IMR-90 (cell line): Measurements from ENCODE around the gene SLC37A1. TPM values are rescaled to one million over a fixed set of nuclear protein-coding genes. Genes with fewer than 3 reads are reported as not detected.

Experiments
- ATAC-seq: fragments of 200-7000 bp; cut with Tn5 transposase; 2 replicates; pipeline ENCODE4 v1.9.1; 2020; ENCODE audit warnings: low read depth, mild to moderate bottlenecking, moderate library complexity
- BruUV-seq: library from RNA; stranded (reverse); fragments of 400-500 nt; replicated peaks from 2 replicates; lab custom pipeline; 2021; lab: Mats Ljungman, UMichigan
- CTCF ChIA-PET: fragments of 300-600 bp; formaldehyde crosslinking; extraction: SDS; loops from one replicate; lab custom pipeline; 2021; ENCODE audit warnings: antibody characterized with exemption; lab: Yijun Ruan, JAX
- POLR2A ChIA-PET: fragments of 300-600 bp; sonication (Branson Sonifier 250); formaldehyde crosslinking; loops from one replicate; lab custom pipeline; 2022; ENCODE audit warnings: antibody characterized with exemption; ENCODE audit not compliant: unreplicated experiment; lab: Charles Lee
- DNase-seq: peaks from one replicate; pipeline ENCODE4 v3.0.0; 2013
- H2AFZ ChIP-seq: replicated peaks from 2 replicates; pipeline ENCODE3; 2013; ENCODE audit warnings: low read length, mild to moderate bottlenecking; ENCODE audit not compliant: poor library complexity
- H2AK5ac ChIP-seq: 2 replicates; pipeline ENCODE4 v1.6.1; 2013; ENCODE audit warnings: low read depth, low read length, inconsistent platforms
- H2AK9ac ChIP-seq: replicated peaks from 2 replicates; pipeline ENCODE3; 2013; ENCODE audit warnings: mild to moderate bottlenecking, low read depth, low read length, moderate library complexity; ENCODE audit not compliant: poor library complexity
- H2BK120ac ChIP-seq: 2 replicates; pipeline ENCODE4 v1.6.1; 2013; ENCODE audit warnings: low read depth, low read length, inconsistent platforms
- H2BK15ac ChIP-seq: 3 replicates; pipeline ENCODE4 v1.6.1; 2013; ENCODE audit warnings: low read depth, low read length, inconsistent platforms
- H2BK20ac ChIP-seq: 2 replicates; pipeline ENCODE4 v1.6.1; 2013; ENCODE audit warnings: low read depth, mild to moderate bottlenecking, inconsistent platforms, low read length, moderate library complexity
- H2BK5ac ChIP-seq: 2 replicates; pipeline ENCODE4 v1.6.1; 2013; ENCODE audit warnings: mild to moderate bottlenecking, low read depth, low read length, inconsistent platforms; ENCODE audit not compliant: poor library complexity, severe bottlenecking
- H3K14ac ChIP-seq: replicated peaks from 2 replicates; pipeline ENCODE4 v1.6.1; 2013; ENCODE audit warnings: low read depth, low read length, inconsistent platforms
- H3K18ac ChIP-seq: 2 replicates; pipeline ENCODE4 v1.6.1; 2013; ENCODE audit warnings: low read depth, low read length, control low read depth
- H3K23ac ChIP-seq: 2 replicates; pipeline ENCODE4 v1.6.1; 2013; ENCODE audit warnings: low read depth, low read length, inconsistent platforms
- H3K27ac ChIP-seq: 2 replicates; pipeline ENCODE4 v1.5.1; 2013; ENCODE audit warnings: mild to moderate bottlenecking, control low read depth, low read length; ENCODE audit not compliant: insufficient read depth
- H3K27me3 ChIP-seq: 2 replicates; pipeline ENCODE4 v1.6.1; 2013; ENCODE audit warnings: low read length; ENCODE audit not compliant: control insufficient read depth, insufficient read depth
- H3K36me3 ChIP-seq: 2 replicates; pipeline ENCODE4 v1.6.1; 2013; ENCODE audit warnings: low read length, mixed read lengths; ENCODE audit not compliant: control insufficient read depth, insufficient read depth
- H3K4ac ChIP-seq: 2 replicates; pipeline ENCODE4 v1.6.1; 2013; ENCODE audit warnings: low read depth, low read length, inconsistent platforms
- H3K4me1 ChIP-seq: 2 replicates; pipeline ENCODE4 v1.6.1; 2013; ENCODE audit warnings: low read length, mixed read lengths; ENCODE audit not compliant: control insufficient read depth, insufficient read depth
- H3K4me2 ChIP-seq: 2 replicates; pipeline ENCODE4 v1.6.1; 2013; ENCODE audit warnings: low read depth, mild to moderate bottlenecking, control low read depth, low read length, moderate library complexity
- H3K4me3 ChIP-seq: 2 replicates; pipeline ENCODE4 v1.5.1; 2013; ENCODE audit warnings: low read depth, mild to moderate bottlenecking, control low read depth, low read length, moderate library complexity; ENCODE audit not compliant: insufficient read depth
- H3K56ac ChIP-seq: 2 replicates; pipeline ENCODE4 v1.6.1; 2013; ENCODE audit warnings: low read length, inconsistent platforms; ENCODE audit not compliant: insufficient read depth; ENCODE audit errors: extremely low read depth
- H3K79me1 ChIP-seq, 2 experiments: 2 replicates each; pipeline ENCODE4 v1.6.1; 2013; ENCODE audit warnings: low read length in 2 of 2, inconsistent platforms in 1 of 2, low read depth in 1 of 2
- H3K9ac ChIP-seq: 2 replicates; pipeline ENCODE4 v1.6.1; 2013; ENCODE audit warnings: low read depth, low read length, control low read depth
- H3K9me1 ChIP-seq: 2 replicates; pipeline ENCODE4 v1.6.1; 2013; ENCODE audit warnings: low read length, inconsistent platforms; ENCODE audit not compliant: insufficient read depth
- H3K9me3 ChIP-seq: 2 replicates; pipeline ENCODE4 v1.6.1; 2013; ENCODE audit warnings: low read length; ENCODE audit not compliant: control insufficient read depth, insufficient read depth
- H4K20me1 ChIP-seq: 2 replicates; pipeline ENCODE4 v1.6.1; 2013; ENCODE audit warnings: low read length, inconsistent platforms; ENCODE audit not compliant: insufficient read depth
- H4K5ac ChIP-seq: 2 replicates; pipeline ENCODE4 v1.6.1; 2013; ENCODE audit warnings: mild to moderate bottlenecking, low read depth, low read length, control low read depth
- H4K8ac ChIP-seq, 2 experiments: 2 replicates each; pipeline ENCODE4 v1.6.1; 2013; ENCODE audit warnings: low read depth in 2 of 2, low read length in 2 of 2, control low read depth in 1 of 2, inconsistent platforms in 1 of 2
- H4K91ac ChIP-seq: 2 replicates; pipeline ENCODE4 v1.6.1; 2013; ENCODE audit warnings: low read depth, low read length, inconsistent platforms; ENCODE audit not compliant: insufficient read depth
- CEBPB ChIP-seq: IDR thresholded peaks from 2 replicates; pipeline ENCODE4 v1.6.1; 2012; ENCODE audit warnings: low read depth, low read length, improper control_type of control experiment
- CHD1 ChIP-seq: IDR thresholded peaks from 2 replicates; pipeline ENCODE4 v1.6.1; 2012; ENCODE audit warnings: low read depth, low read length, improper control_type of control experiment
- NFE2L2 ChIP-seq: fragments of 150-350 bp; IDR thresholded peaks from 2 replicates; pipeline ENCODE4 v1.6.1; 2016; ENCODE audit warnings: low read depth, mild to moderate bottlenecking, low read length
- SMC3 ChIP-seq: fragments of 150-350 bp; IDR thresholded peaks from 2 replicates; pipeline ENCODE4 v1.6.1; 2016; ENCODE audit warnings: low read depth, mild to moderate bottlenecking, antibody characterized with exemption, low read length, moderate library complexity
- WGBS, 2 experiments: methylation state at CpG; one replicate each; pipeline versions ENCODE4 v1.1.5 to v1.1.7; 2013; ENCODE audit warnings: missing lambda C conversion rate in 2 of 2; ENCODE audit not compliant: insufficient read length in 1 of 2; ENCODE audit errors: extremely low coverage in 2 of 2; 5-methylcytosine and 5-hydroxymethylcytosine counted together
- dilution Hi-C: fragments of 300-500 bp; cut with HindIII; formaldehyde crosslinking; loops from one replicate; pipeline ENCODE4 v1.14.3; 2018; ENCODE audit warnings: low sequenced_read_pairs; ENCODE audit not compliant: unreplicated experiment
- in situ Hi-C: fragments of 300-500 bp; cut with MboI; formaldehyde crosslinking; loops from 3 replicates; pipeline ENCODE4 v1.14.3; 2019; ENCODE audit warnings: low sequenced_read_pairs, inconsistent platforms, mixed read lengths
- intact Hi-C: fragments of 100-400 bp; cut with micrococcal nuclease; formaldehyde crosslinking; loops from 2 replicates; pipeline ENCODE4 v1.10.0; 2022
- polyA plus RNA-seq, 3 experiments: library from polyadenylated mRNA; depleted of rRNA; stranded (reverse); fragments of >200 nt; gene quantifications; 2 replicates each; pipeline ENCODE4 v1.2.3, GENCODE V29; 2012; ENCODE audit warnings: low replicate concordance in 1 of 3
- total RNA-seq: library from RNA; depleted of rRNA; stranded (reverse); fragments of >200 nt; gene quantifications from 2 replicates; pipeline ENCODE4 v1.2.3, GENCODE V29; 2012
- TF ChIP-seq, protein P1 (sequence below): conservative IDR thresholded peaks from 2 replicates; pipeline ENCODE4 v1.5.1; 2012; ENCODE audit warnings: mild to moderate bottlenecking, low read depth, low read length, improper control_type of control experiment
- TF ChIP-seq, protein P2 (sequence below): fragments of 150-350 bp; IDR thresholded peaks from 2 replicates; pipeline ENCODE4 v1.6.1; 2016; ENCODE audit warnings: low read depth, mild to moderate bottlenecking, low read length, moderate library complexity, borderline replicate concordance

Gene SLC37A1
- total and polyA plus RNA-seq, 2 of the 4 experiments (the other 2 are of a cell fraction): 0.36 to 0.48 TPM

DNA sequence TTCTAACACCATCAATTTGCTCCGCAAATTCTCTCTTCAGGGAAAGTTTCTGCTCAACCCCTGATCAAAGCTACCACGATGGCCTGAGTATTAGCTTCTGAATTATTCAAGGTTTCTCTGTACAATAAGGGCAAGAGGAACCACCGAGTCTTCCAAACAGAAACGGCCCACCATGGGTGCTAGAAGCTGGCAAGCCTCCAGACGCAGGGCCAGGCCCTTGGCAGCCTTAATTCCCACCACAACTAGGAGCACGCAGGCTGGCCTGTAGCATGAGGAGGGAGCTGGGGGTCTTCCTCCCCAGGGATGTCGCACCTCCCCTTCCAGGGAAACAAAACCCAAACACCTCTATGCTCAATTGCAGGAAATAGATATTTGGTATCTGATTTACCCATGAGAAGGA, 28.7 kb upstream of the SLC37A1 start:
- no peak overlapping the region for H4K91ac ChIP-seq
- in situ Hi-C loops: no loop called here
- peaks cover 20% of the 10 kb centered on the region; the same call in 1 of the 2 replicates for H3K27me3 ChIP-seq
- H4K20me1 ChIP-seq: no peaks in the 10 kb centered on the region
- no CpG with 5 or more reads among the region's 7 CpGs for WGBS, 2 experiments
- no peaks in the 10 kb centered on the region for H3K36me3 ChIP-seq
- H3K4me2 ChIP-seq: no peak overlapping the region
- no peak overlapping the region for H3K9ac ChIP-seq
- TF ChIP-seq, protein P1, sequence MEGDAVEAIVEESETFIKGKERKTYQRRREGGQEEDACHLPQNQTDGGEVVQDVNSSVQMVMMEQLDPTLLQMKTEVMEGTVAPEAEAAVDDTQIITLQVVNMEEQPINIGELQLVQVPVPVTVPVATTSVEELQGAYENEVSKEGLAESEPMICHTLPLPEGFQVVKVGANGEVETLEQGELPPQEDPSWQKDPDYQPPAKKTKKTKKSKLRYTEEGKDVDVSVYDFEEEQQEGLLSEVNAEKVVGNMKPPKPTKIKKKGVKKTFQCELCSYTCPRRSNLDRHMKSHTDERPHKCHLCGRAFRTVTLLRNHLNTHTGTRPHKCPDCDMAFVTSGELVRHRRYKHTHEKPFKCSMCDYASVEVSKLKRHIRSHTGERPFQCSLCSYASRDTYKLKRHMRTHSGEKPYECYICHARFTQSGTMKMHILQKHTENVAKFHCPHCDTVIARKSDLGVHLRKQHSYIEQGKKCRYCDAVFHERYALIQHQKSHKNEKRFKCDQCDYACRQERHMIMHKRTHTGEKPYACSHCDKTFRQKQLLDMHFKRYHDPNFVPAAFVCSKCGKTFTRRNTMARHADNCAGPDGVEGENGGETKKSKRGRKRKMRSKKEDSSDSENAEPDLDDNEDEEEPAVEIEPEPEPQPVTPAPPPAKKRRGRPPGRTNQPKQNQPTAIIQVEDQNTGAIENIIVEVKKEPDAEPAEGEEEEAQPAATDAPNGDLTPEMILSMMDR: no peak
- TF ChIP-seq SMC3: no peak
- TF ChIP-seq NFE2L2: no peak
- TF ChIP-seq, protein P2, sequence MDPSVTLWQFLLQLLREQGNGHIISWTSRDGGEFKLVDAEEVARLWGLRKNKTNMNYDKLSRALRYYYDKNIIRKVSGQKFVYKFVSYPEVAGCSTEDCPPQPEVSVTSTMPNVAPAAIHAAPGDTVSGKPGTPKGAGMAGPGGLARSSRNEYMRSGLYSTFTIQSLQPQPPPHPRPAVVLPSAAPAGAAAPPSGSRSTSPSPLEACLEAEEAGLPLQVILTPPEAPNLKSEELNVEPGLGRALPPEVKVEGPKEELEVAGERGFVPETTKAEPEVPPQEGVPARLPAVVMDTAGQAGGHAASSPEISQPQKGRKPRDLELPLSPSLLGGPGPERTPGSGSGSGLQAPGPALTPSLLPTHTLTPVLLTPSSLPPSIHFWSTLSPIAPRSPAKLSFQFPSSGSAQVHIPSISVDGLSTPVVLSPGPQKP: no peak
- TF ChIP-seq CEBPB: no peak
- TF ChIP-seq CHD1: no peak
- H4K8ac ChIP-seq: no peak overlapping the region
- ATAC-seq (no peak), DNase-seq (no peak)
- no peak overlapping the region for H3K14ac ChIP-seq
- H3K27ac ChIP-seq: no peak overlapping the region
- H2BK15ac ChIP-seq: no peak overlapping the region
- no peak overlapping the region for H3K23ac ChIP-seq
- H3K56ac ChIP-seq: no peak overlapping the region
- dilution Hi-C loops: no loop called here
- H3K9me1 ChIP-seq: no peaks in the 10 kb centered on the region
- BruUV-seq: no TSS peak
- CTCF ChIA-PET: no interaction called here
- no peaks in the 10 kb centered on the region for H3K79me1 ChIP-seq
- H2AK9ac ChIP-seq: no peak overlapping the region
- H2AK5ac ChIP-seq: no peak overlapping the region
- H2BK20ac ChIP-seq: no peak overlapping the region
- H4K5ac ChIP-seq: no peak overlapping the region
- intact Hi-C loops: no loop called here
- no peak overlapping the region for H3K4me3 ChIP-seq
- H3K4me1 ChIP-seq: no peaks in the 10 kb centered on the region
- POLR2A ChIA-PET: no interaction called here
- H3K18ac ChIP-seq: no peak overlapping the region
- H2BK120ac ChIP-seq: no peak overlapping the region
- H3K9me3 ChIP-seq: no peaks in the 10 kb centered on the region; the same call in 1 of the 2 replicates
- no peak overlapping the region for H2AFZ ChIP-seq
- H2BK5ac ChIP-seq: no peak overlapping the region
- H3K4ac ChIP-seq: no peak overlapping the region
